ENCODE results near the gene ZNF184.
"Not testable (repeated sequence)": the region's sequence is repeated elsewhere in the genome, so short reads cannot be mapped to it uniquely, and the experiment has no call there.

The ZNF184 gene

DNA sequence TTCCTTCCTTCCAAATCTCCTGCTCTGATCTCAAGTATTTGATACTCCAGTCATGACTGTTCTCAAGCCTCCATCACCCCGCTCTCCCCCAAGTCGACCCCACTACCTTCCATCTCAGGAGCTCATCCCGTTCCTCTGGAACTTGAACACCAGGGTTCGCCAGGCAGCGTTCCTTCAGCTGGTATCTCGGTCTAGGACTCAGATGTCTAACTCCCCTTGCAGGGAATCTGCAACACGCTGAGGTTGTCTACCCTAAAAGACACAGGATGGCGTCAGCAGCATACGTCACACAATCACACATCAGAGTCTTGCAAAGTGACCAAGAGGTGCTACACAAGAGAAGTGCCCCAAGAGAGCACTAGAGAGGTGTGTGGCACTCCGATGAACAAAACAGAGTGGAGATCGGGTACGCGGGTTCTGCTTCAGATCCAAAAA is 706 bp downstream of the ZNF184 start:
- peak; percentile 90 for FAIRE-seq

DNA sequence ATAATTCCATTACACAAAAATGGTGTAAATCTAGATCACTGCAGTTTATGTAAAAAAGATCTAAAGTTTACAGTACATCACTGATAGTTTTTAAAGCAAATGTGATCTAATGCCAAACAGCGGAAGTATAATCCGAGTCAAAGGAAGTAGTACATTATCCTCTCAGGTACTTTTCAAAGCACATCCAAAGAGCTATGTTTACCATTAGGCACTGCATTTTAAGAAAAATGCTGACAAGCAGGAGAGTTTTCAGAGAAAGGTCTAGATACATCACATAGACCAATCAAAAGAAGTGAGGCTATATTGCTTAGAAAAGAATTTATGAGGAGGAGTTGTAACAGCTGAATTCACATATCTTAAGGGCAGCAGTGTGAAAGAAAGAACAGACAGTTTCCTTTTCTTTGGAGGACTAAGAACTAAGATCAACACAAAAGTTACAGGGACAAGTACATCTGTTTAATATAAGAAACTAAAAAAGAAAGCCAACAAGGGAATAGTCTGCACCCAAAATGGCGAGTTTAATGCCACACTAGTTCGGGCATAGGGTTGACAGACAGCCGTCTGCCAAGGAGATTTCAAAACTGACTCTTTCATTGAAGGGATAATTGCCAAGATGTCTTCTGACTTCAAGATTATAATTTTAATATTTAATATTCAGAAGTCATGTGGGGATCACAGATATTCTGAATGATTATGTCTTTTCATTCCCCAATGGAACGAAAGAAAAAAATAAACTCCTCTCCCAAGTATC is 1.4 kb downstream of the ZNF184 start:
- TF ChIP-seq POLR2A (IDR thresholded peaks at IDR 0.05; ENCODE audit: low read depth, low read length), result no peak
- DNase-seq (ENCODE audit: insufficient read length, low spot score), result no peak
- peak; percentile 90 for FAIRE-seq

More for the DNA sequence above, 706 bp downstream of the ZNF184 start:
- 0 out of 2 replicates have a peak, but pooled peaks have one; percentile 23 for TF ChIP-seq POLR2A (IDR thresholded peaks at IDR 0.05; ENCODE audit: low read depth, low read length)
- peak; percentile 42 for DNase-seq (ENCODE audit: insufficient read length, low spot score)

DNA sequence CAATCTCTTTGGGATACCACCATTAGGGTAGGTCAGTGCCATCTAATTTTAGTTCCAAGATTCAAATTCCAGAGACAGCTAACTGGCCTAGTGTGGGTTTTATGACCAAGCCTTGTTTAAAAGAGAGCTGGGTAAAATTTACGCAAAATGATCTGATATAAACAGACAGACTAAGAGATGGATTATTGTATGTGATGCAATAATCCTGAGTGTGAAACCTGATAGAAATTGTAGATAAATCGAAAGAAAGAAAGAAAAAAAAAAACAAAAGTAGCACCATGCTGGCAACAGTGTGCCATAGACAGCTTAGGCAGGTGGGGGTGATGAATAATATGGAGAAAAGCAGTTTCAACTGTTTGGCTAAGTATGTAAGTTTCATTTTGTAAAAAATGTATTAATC is 2.9 kb downstream of the ZNF184 start:
- FAIRE-seq (no peak), DNase-seq (ENCODE audit: insufficient read length, low spot score) (no peak)
- TF ChIP-seq POLR2A (IDR thresholded peaks at IDR 0.05; ENCODE audit: low read depth, low read length), result no peak

DNA sequence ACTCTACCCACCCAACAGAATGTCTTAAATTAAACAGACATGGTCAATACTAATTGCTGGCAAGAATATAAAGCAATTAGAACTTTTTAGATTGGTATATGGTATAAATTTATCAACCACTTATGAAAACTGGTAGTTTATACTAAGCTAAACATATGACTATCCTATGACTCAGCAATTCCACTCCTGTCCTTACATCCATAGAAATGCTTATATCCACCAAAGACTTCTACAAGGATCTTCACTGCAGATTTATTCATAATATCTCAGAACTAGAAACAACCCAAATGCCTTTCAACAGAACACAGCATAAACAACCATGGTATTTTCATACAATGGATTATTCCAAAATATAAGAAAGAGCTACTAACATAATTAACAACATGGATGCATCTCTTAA is 4.6 kb downstream of the ZNF184 start:
- DNase-seq (ENCODE audit: insufficient read length, low spot score) (no peak), FAIRE-seq (no peak)
- TF ChIP-seq POLR2A (IDR thresholded peaks at IDR 0.05; ENCODE audit: low read depth, low read length), result no peak

DNA sequence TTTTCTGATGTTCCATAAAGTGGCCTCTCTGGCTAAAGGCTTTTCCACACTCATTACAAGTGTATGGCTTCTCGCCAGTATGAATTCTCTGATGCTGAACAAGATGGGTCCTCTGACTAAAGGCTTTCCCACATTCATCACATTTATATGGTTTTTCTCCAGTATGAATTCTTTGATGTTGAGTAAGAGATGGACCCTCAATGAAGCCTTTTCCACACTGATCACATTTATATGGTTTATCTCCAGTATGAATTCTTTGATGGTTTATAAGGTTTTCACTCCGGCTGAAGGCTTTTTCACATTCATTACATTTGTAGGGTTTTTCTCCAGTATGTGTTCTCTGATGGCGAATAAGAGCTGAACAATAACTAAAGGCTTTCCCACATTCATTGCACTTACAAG is 20.4 kb downstream of the ZNF184 start:
- no peak for DNase-seq (ENCODE audit: insufficient read length, low spot score)
- FAIRE-seq, result no peak
- TF ChIP-seq POLR2A (IDR thresholded peaks at IDR 0.05; ENCODE audit: low read depth, low read length), result no peak

DNA sequence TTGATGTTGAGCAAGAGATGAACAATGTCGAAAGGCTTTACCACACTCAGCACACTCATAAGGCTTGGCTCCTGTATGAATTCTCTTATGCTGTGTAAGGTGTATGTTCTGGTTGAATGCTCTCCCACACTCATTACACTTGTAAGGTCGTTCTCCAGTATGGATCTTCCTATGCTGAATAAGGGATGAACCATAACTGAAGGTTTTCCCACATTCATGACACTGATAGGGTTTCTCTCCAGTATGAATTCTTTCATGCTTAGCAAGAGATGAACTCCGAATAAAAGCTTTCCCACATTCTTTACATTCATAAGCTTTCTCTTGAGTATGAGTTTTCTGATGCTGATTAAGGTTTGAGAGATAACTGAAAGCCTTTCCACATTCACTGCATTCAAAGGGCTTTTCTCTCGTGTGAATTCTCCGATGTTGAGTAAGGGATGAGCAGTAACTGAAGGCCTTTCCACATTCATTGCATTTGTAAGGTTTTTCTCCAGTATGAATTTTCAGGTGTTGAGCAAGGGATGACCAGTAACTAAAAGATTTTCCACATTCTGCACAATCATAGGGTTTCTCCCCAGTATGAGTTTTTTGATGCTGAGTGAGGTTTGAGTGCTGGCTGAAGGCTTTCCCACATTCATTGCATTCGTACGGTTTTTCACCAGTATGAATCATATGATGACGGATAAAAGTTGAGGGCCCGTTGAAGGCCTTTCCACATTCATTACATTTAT is 21.1 kb downstream of the ZNF184 start:
- TF ChIP-seq POLR2A (IDR thresholded peaks at IDR 0.05; ENCODE audit: low read depth, low read length), result no peak
- DNase-seq (ENCODE audit: insufficient read length, low spot score) (no peak), FAIRE-seq (no peak)

DNA sequence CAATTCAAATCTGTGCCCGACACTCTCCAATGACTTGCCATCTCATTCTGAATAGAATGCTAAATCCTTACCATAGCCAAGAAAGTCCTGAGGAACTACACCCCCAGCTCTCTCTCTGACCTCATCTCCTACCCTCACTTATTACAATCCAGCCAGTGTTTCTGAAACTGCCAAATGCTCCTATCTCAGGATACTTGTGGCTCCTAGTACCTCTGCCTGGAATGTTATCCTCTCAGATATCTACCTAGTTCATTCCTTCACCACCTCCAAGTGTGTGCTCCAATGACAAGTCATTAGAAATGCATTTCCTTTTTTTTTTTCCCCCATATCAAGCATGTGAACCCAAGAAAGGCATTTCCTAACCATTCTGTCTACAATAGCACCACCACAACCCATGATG is 24.4 kb downstream of the ZNF184 start:
- DNase-seq (ENCODE audit: insufficient read length, low spot score), result no peak
- no peak for TF ChIP-seq POLR2A (IDR thresholded peaks at IDR 0.05; ENCODE audit: low read depth, low read length)
- no peak for FAIRE-seq

DNA sequence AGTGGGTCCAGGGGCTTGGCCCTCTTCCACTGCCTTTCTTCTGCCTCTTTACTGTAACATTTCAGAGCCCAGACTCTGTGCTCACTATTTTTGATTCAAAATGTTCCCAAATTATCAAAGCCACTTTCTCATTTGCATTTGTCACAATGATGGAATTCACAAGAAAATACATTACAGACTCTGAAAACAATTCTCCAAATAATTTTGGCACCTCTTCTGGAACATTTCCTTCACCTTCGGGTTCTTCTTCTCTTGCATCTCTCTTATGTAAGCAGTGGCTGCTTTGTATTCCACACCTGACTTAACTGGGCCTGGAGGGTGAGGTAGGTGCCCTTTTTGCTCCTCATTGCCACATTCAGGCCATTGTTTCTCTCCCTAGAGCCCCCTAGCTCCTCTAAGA is 30.0 kb downstream of the ZNF184 start:
- DNase-seq (ENCODE audit: insufficient read length, low spot score), result no peak
- FAIRE-seq, result no peak
- no peak for TF ChIP-seq POLR2A (IDR thresholded peaks at IDR 0.05; ENCODE audit: low read depth, low read length)

DNA sequence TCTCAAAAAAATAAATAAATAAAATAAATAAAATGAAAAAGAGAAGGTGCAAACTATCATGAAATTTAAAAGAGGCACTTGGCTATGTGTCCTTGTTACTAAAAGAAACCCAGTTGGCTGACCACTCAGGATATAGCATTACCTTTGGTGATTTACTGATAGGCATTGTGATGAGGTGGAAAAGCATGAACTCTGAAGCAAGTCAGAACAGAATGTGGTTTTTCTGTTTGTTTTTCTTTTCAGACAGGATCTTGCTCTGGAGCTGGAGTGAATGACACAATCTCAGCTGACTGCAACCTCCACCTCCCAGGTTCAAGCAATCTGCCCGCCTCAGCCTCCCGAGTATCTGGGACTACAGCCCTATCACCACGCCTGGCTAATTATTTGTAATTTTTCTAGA is 31.9 kb downstream of the ZNF184 start:
- no peak for FAIRE-seq
- TF ChIP-seq POLR2A (IDR thresholded peaks at IDR 0.05; ENCODE audit: low read depth, low read length), result no peak

DNA sequence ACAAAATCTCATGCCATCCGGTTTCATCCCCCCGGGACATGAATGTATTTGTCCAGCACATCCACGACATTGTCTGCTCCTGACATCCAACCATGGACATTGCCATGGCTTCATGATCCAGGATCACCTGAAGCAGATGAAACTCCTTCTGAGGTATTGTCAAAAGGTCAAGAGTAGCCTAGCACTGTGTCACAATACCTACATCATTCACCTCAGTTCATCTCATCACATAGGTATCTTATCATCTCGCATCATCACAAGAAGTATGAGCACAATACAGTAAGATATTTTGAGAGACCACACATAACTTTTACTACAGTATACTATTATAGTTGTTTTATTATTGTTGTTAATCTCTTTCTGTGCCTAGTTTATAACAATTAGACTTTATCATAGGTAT is 33.5 kb downstream of the ZNF184 start:
- TF ChIP-seq POLR2A (IDR thresholded peaks at IDR 0.05; ENCODE audit: low read depth, low read length), result no peak
- no peak for DNase-seq (ENCODE audit: insufficient read length, low spot score)
- FAIRE-seq, result no peak

More for the DNA sequence above, 31.9 kb downstream of the ZNF184 start:
- no peak for DNase-seq (ENCODE audit: insufficient read length, low spot score)

DNA sequence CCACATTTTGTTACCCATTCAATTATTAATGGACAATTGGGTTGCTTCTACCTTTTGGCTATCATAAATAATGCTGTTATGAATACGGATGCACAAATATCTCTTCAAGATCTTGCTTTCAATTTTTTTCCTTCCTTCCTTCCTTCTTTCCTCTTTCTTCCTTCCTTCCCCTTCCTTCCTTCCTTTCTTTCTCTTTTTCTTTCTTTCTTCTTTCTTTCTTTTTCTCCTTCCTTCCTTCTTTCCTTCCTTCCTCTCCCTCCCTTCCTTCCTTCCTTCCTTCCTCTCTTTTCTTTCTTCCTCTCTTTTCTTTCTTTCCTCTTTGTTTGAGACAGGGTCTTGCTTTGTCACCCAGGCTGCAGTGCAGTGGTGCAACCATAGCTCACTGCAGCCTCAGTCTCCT is 39.2 kb downstream of the ZNF184 start:
- DNase-seq (ENCODE audit: insufficient read length, low spot score), result no peak
- FAIRE-seq, result no peak
- no peak for TF ChIP-seq POLR2A (IDR thresholded peaks at IDR 0.05; ENCODE audit: low read depth, low read length)

DNA sequence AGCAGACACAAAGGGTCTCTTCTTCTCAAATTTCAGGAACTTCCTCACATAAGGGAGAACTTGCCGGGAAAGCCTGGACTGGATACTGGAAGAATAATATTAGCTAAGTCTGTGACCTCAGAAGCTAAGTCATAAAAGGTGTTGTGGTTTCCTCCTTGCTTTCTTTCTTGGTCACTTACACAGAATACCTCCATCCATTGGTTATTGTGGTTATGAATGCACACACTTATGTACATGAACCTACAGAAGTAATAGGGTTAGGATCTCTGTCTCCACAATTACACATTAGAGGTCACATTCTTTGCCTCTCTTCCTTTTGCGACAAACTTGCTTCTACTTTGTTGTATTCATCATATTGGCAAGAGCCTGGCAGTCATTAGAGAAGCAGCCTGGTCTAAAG is 43.9 kb downstream of the ZNF184 start:
- DNase-seq (ENCODE audit: insufficient read length, low spot score) (no peak), FAIRE-seq (no peak)
- TF ChIP-seq POLR2A (IDR thresholded peaks at IDR 0.05; ENCODE audit: low read depth, low read length), result no peak

DNA sequence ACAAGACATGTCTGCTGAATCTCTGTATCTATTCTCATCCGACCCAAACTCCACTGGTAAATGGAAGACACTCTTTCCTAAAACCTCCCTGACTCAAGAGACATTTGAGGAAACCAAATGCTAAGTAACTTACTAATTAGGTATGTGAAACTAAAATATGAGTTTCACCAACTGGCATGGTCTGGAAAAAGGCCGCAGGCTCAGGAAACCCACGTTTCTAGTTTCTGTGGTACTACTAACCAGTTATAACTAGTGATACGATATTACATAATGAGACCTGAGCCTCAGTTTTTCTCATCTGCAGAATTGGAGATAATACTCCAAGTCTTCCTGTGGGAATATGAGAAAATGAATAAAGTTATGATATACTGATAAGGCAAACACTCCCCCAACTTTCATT is 44.4 kb downstream of the ZNF184 start:
- FAIRE-seq, result no peak
- DNase-seq (ENCODE audit: insufficient read length, low spot score), result no peak
- no peak for TF ChIP-seq POLR2A (IDR thresholded peaks at IDR 0.05; ENCODE audit: low read depth, low read length)

DNA sequence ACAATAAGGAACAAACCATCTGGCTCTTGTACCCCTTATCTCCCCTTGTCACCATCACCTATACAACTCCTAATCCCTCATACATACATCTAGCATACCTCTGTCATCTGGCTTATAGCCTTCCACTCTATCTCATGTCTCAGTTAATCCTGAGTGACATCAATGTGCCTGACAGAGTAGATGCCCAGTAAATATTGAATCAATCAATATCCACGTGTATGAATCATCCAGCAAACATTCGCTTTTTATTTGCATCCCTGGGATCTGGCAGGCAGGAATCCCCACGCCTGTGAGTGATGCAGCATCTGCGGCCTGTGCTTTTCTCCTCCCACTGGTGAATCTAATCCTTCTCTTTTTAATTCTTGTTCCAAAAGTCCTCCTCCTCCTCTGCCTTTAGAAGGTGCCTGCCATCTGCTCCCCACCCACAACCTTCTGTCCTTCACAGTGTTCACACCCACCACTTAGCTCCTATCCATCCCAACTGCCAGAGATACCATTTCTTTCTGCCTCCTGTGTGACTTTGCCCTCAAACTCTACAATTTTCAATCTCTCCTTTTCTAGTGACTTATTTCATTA is 46.8 kb downstream of the ZNF184 start:
- FAIRE-seq (no peak), DNase-seq (ENCODE audit: insufficient read length, low spot score) (no peak)
- TF ChIP-seq POLR2A (IDR thresholded peaks at IDR 0.05; ENCODE audit: low read depth, low read length), result no peak

DNA sequence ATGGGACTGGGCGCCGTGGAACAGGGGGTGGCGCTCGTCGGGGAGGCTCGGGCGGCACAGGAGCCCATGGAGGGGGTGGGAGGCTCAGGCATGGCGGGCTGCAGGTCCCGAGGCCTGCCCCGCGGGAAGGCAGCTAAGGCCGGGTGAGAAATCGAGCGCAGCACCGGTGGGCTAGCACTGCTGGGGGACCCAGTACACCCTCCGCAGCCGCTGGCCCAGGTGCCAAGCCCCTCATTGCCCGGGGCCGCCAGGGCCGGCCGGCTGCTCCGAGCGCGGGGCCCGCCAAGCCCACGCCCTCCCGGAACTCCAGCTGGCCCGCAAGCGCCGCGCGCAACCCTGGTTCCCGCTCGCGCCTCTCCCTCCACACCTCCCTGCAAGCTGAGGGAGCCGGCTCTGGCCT is 48.1 kb downstream of the ZNF184 start:
- DNase-seq (ENCODE audit: insufficient read length, low spot score); FAIRE-seq: not testable (repeated sequence)

Data from H54 (cell line).